ENCODE measurements around the gene FRYL. TPM values are rescaled to one million over a fixed set of nuclear protein-coding genes. Genes with fewer than 3 reads are reported as not detected.

The FRYL gene
- total RNA-seq, 6 experiments from 2014 or later: 15.9 to 27.2 (median 23.3) TPM

DNA sequence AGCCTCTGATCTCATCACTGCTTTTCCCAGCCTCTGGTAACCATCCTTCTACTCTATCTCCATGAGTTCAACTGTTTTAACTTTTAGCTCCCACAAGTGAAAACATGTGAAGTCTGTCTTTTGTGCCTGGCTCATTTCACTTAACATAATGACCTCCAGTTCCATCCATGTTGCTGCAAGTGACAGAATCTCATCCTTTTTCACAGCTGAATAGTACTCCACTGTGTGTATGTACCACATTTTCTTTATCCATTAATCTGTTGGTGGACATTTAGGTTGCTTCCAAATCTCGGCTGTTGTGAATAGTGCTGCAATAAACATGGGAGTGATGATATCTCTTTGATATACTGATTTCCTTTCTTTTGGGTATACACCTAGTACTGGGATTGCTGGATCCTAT lies 109.5 kb downstream of the FRYL start:
- H3K4me3 ChIP-seq: no peak overlapping the region
- H3K9me3 ChIP-seq: no peaks in the 10 kb centered on the region
- ATAC-seq: no peak
- TF ChIP-seq, protein P1, sequence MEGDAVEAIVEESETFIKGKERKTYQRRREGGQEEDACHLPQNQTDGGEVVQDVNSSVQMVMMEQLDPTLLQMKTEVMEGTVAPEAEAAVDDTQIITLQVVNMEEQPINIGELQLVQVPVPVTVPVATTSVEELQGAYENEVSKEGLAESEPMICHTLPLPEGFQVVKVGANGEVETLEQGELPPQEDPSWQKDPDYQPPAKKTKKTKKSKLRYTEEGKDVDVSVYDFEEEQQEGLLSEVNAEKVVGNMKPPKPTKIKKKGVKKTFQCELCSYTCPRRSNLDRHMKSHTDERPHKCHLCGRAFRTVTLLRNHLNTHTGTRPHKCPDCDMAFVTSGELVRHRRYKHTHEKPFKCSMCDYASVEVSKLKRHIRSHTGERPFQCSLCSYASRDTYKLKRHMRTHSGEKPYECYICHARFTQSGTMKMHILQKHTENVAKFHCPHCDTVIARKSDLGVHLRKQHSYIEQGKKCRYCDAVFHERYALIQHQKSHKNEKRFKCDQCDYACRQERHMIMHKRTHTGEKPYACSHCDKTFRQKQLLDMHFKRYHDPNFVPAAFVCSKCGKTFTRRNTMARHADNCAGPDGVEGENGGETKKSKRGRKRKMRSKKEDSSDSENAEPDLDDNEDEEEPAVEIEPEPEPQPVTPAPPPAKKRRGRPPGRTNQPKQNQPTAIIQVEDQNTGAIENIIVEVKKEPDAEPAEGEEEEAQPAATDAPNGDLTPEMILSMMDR (IDR thresholded peaks at IDR 0.05): no peak
- no peak overlapping the region for H3K27ac ChIP-seq
- H3K36me3 ChIP-seq: no peaks in the 10 kb centered on the region
- intact Hi-C loops (cut with DNase I): no loop called here
- no peaks in the 10 kb centered on the region for H3K27me3 ChIP-seq
- peaks cover 0 to 3% (median 0%) of the 10 kb centered on the region in 4 donors for H3K4me1 ChIP-seq
- no peak for DNase-seq
- WGBS (ENCODE audit: insufficient coverage, low coverage, low lambda C conversion rate, missing lambda C conversion rate): 100% methylated on average over 1 of the region's 1 CpG

DNA sequence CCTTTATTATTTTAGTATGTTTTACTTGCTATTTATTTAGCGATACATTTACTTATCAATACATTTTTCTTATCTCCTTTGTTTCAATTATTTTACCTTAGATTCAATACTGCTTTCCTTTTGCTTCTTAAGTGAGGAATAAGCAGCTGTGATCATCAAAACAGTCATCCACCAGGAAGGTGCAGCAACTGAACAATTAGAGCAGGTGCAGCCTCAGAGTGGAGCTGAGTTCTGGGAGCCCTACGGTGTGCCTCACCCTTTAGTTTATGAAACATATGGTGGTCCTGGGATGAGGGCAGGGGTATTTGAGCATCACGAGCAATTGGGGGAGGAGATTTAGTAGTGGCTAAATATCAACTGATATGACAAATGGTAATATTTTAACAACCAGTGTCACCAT lies 111.0 kb downstream of the FRYL start:
- no peaks in the 10 kb centered on the region for H3K9me3 ChIP-seq
- no peak for DNase-seq
- no peak overlapping the region for H3K27ac ChIP-seq
- no peaks in the 10 kb centered on the region for H3K27me3 ChIP-seq
- no peak overlapping the region for H3K4me3 ChIP-seq
- intact Hi-C loops (cut with DNase I): no loop called here
- no peak for TF ChIP-seq POLR2A (IDR thresholded peaks at IDR 0.05)
- TF ChIP-seq, protein P1 (IDR thresholded peaks at IDR 0.05): no peak
- no peaks in the 10 kb centered on the region for H3K36me3 ChIP-seq
- ATAC-seq: no peak
- WGBS (ENCODE audit: insufficient coverage, low coverage, low lambda C conversion rate, missing lambda C conversion rate): 89% methylated on average over 3 of the region's 3 CpGs
- peaks cover 0 to 3% (median 0%) of the 10 kb centered on the region in 4 donors for H3K4me1 ChIP-seq

DNA sequence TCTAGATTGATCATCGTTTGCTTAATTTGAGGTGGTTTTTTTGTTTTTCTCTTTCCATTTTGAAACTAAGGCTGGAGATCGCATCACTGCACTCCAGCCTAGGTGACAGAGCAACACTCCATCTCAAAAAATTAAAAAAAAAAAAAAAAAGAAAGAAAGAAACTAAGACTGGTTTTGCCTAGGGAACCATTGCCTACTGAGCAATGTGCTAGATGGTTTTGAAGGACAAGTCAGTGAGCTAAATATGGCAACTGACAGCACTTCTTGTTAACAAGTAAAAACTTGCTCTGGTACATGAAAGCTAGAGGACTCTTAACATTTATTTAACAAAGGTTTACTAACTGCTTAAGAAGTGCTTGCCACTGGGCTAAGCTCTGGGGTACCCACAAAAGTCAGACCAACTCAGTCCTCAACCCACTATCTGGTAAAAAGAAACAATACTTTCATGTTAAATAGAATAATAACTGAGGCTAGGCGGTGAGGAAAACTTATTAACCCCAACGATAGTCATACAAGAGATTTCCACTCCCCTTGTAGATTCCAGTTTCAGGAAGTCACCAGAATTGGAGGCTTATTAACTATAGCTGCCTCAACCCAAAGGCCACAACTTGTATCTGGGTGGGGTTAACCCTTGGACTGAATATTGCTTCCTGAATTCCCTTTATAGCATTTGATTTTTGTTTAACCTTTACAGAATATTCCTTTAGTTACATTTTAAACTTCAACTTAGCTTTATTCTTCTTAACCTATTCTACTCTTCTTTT lies 111.6 kb downstream of the FRYL start:
- no peak for DNase-seq
- no peaks in the 10 kb centered on the region for H3K27me3 ChIP-seq
- peak in 1 of 4 donors; percentile 11 for ATAC-seq
- no peaks in the 10 kb centered on the region for H3K9me3 ChIP-seq
- H3K4me1 ChIP-seq: peaks cover 0 to 3% (median 0%) of the 10 kb centered on the region in 4 donors
- H3K4me3 ChIP-seq: no peak overlapping the region
- no peaks in the 10 kb centered on the region for H3K36me3 ChIP-seq
- intact Hi-C loops (cut with DNase I): no loop called here
- WGBS (ENCODE audit: insufficient coverage, low coverage, low lambda C conversion rate, missing lambda C conversion rate): 85% methylated on average over 4 of the region's 4 CpGs
- TF ChIP-seq POLR2A (IDR thresholded peaks at IDR 0.05): no peak
- TF ChIP-seq, protein P1 (IDR thresholded peaks at IDR 0.05): no peak
- H3K27ac ChIP-seq: no peak overlapping the region

DNA sequence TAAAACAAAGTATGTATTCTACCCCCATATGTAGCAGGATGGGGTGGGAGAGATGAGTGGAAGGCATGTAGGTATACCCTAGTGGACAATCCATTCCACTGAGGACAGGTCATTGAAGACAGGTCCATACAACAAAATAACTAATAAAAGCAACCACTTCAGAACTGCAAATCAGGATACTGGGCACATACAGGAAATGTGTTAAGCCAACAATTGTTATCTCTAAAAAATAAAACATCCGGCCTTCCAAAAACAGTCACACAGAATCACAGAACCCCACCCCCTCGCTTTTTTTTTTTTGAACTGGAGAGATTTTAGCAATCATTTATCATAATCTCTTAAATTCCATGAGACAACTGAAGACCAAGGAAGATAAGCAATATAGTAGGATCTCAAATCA lies 112.9 kb downstream of the FRYL start:
- TF ChIP-seq, protein P1 (IDR thresholded peaks at IDR 0.05): no peak
- no peak for TF ChIP-seq POLR2A (IDR thresholded peaks at IDR 0.05)
- ATAC-seq: peak in 3 of 4 donors; percentile 12 to 41 (median 29)
- H3K27me3 ChIP-seq: no peaks in the 10 kb centered on the region
- H3K36me3 ChIP-seq: no peaks in the 10 kb centered on the region
- no peak for DNase-seq
- intact Hi-C loops (cut with DNase I): no loop called here
- H3K4me1 ChIP-seq: peaks cover 0 to 3% (median 0%) of the 10 kb centered on the region in 4 donors
- no peak overlapping the region for H3K4me3 ChIP-seq
- H3K9me3 ChIP-seq: peaks cover 0 to 3% (median 0%) of the 10 kb centered on the region in 4 donors
- WGBS (ENCODE audit: insufficient coverage, low coverage, low lambda C conversion rate, missing lambda C conversion rate): 64% methylated on average over 2 of the region's 2 CpGs
- no peak overlapping the region for H3K27ac ChIP-seq

All from right lobe of liver (tissue), 6 donors.